ENCODE measurements around the gene PLEKHM2.

The PLEKHM2 gene

GRCh38 chr1:15706751-15707150 lies 22.6 kb downstream of the PLEKHM2 start:
- no peak overlapping the region for H3K4me3 ChIP-seq (replicated peaks; ENCODE audit: low read depth, low read length)
- no peak for TF ChIP-seq CTCF (IDR thresholded peaks at IDR 0.05; ENCODE audit: low read depth, low read length, missing control alignments)
- DNase-seq (ENCODE audit: extremely low read depth, low read depth): no peak

- TF ChIP-seq CTCF (IDR thresholded peaks at IDR 0.05; ENCODE audit: low read depth, low read length, missing control alignments): no peak
- no peak for DNase-seq (ENCODE audit: extremely low read depth, low read depth)
- no peak overlapping the region for H3K4me3 ChIP-seq (replicated peaks; ENCODE audit: low read depth, low read length)
Observed at GRCh38 chr1:15707239-15707925, 23.3 kb downstream of the PLEKHM2 start.

GRCh38 chr1:15708486-15709137 lies 24.5 kb downstream of the PLEKHM2 start:
- no peak overlapping the region for H3K4me3 ChIP-seq (replicated peaks; ENCODE audit: low read depth, low read length)
- DNase-seq (ENCODE audit: extremely low read depth, low read depth): no peak
- TF ChIP-seq CTCF (IDR thresholded peaks at IDR 0.05; ENCODE audit: low read depth, low read length, missing control alignments): no peak

GRCh38 chr1:15709226-15709625 lies 25.1 kb downstream of the PLEKHM2 start:
- no peak for DNase-seq (ENCODE audit: extremely low read depth, low read depth)
- H3K4me3 ChIP-seq (replicated peaks; ENCODE audit: low read depth, low read length): no peak overlapping the region
- TF ChIP-seq CTCF (IDR thresholded peaks at IDR 0.05; ENCODE audit: low read depth, low read length, missing control alignments): no peak

- no peak overlapping the region for H3K4me3 ChIP-seq (replicated peaks; ENCODE audit: low read depth, low read length)
- TF ChIP-seq CTCF (IDR thresholded peaks at IDR 0.05; ENCODE audit: low read depth, low read length, missing control alignments): no peak
- DNase-seq (ENCODE audit: extremely low read depth, low read depth): no peak
Observed at GRCh38 chr1:15712168-15712567, 28.0 kb downstream of the PLEKHM2 start.

- DNase-seq (ENCODE audit: extremely low read depth, low read depth): no peak
- H3K4me3 ChIP-seq (replicated peaks; ENCODE audit: low read depth, low read length): no peak overlapping the region
- TF ChIP-seq CTCF (IDR thresholded peaks at IDR 0.05; ENCODE audit: low read depth, low read length, missing control alignments): no peak
Observed at GRCh38 chr1:15714406-15715136, 30.5 kb downstream of the PLEKHM2 start.
